Stimulated activated CD4-positive, alpha-beta T cell treated with anti-CD3 and anti-CD28 coated beads, TNF-alpha, amount 100 ng/mL, for 1 hour (primary cell): ENCODE data around the gene HEXA.

Experiments
- DNase-seq, 3 donors: peaks; one replicate each; pipeline ENCODE4 v3.0.0-alpha.2; 2020; ENCODE audit warnings: low read depth in 3 of 3, low spot score in 1 of 3

Gene HEXA

GRCh38 chr15:72377331-72377730 lies 1.5 kb upstream of the HEXA start:
- DNase-seq = no peak

GRCh38 chr15:72375501-72375845 lies 341 bp downstream of the HEXA start:
- no peak for DNase-seq

DNA sequence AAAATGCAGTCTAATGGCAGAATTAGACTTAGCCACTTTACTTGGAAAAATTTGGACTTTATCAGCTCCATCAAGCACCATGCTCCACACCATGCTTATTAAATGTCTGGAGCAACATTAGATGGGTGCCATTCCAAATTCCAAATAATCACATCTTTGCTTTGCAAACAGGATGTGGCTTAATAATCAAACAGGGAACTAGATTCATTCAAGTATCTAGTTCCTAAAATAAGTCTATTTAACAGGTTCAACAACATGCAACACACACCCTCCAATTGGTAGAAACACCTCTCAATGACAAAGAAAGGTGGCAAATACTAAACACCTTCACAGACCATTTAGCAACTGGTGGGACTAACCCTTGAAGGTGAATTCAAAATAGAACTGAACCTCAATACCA lies 3.5 kb downstream of the HEXA start:
- no peak for DNase-seq

DNA sequence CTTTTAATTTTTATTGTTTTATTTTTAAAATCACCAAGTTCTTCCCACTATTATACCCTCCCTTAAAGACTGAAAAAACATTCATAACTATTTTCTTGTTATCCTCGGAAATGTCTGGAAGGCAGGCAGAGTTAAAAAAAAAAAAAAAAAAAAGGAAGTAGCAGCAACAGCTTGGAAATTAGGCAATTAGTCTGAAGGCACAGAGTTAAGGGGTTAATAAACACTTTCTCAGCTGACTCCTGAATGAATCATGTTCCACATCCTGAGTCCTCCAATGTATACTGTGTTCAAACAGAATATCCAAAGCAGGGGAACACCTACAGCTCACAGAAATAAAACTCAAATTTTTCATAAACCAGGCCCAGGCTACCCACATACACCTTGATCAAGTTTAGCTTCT lies 5.8 kb downstream of the HEXA start:
- DNase-seq = no peak

GRCh38 chr15:72368899-72369298 lies 6.9 kb downstream of the HEXA start:
- no peak for DNase-seq

- no peak for DNase-seq
Measured at GRCh38 chr15:72368325-72368724, 7.5 kb downstream of the HEXA start.

DNA sequence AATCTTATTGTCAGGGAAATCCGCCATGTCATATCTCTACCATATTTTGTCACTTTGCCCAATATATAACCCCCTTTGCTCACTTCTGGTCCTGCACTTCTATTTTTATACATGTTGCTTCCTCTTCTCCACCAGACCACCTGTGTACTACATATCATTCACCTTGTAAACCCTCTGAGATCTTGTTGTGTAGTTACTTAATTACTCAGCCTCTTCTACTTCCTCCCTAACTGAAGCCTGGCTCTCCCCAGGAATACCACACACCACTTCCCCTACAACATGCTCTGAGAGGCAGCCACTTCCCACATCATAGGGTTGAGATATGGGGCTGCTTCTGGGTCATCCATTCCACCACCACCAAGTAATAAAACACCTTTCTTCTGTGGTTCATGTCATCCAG lies 10.0 kb downstream of the HEXA start:
- DNase-seq = no peak

DNA sequence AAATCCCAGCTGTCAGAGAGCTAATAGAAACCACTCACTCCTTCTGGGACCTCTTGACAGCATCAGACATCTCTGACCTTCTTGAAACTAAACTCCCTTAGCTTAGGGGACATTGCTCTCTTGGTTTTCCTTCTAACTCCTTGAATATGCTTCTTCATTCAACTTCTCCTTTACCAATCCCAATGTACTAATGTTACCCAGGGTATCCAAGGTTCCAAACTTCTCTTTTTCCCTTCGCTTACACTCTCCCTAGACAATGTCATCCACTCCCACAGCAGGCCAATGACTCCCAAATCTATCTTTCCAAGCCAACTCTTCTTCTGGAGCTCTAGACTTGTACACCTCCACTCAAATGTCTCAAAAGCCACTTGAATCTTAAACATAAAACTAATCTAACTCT lies 14.6 kb downstream of the HEXA start:
- DNase-seq = no peak

DNA sequence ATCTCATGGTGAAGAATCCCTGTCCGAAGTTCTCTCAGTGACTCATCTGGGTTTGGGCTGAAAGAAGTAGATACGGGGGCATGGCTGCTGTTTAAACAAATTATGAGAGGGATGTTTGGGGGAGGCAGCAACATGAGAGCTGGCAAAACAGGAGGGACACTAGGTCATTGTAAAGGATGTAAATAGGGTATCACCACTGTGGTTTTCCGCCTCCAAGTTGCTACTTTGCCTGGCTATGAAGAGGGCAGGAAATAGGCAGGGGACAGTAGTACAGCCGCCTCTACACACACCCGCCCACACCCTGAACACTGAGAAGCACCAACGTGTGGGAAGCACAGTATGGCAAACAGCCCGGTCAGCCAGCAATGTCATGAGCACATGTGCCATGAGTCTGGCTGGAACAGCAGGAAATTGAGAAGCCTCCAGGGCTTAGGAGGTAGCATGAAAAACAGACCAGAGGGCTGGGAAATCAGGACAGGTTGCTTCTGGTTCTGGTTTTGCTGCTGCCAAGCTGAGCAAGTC lies 17.1 kb downstream of the HEXA start:
- no peak for DNase-seq

GRCh38 chr15:72358121-72358520 lies 17.7 kb downstream of the HEXA start:
- no peak for DNase-seq

GRCh38 chr15:72354496-72354895 lies 21.3 kb downstream of the HEXA start:
- DNase-seq = no peak

- no peak for DNase-seq
Measured at GRCh38 chr15:72353266-72353665, 22.5 kb downstream of the HEXA start.

- no peak for DNase-seq
Measured at GRCh38 chr15:72345806-72346205, 30.0 kb downstream of the HEXA start.

DNA sequence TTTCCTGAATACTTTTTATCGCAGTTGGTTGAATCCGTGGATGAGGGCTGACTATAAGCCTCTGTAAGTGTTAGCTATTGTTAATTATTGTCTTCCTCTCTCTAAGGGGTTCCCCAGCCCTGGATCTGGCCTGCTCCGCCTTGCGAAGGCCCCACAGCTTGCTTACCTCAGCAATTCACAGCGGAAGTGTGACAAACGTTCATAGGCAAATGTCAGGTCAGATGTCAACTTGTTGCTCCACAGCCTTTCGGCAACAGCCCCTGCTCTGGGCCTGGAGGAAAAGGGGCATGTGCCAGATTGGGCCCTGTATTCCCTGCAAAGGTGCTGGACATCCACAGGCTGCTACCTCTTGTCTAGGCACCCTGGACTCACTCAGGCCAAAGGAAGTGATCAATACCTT lies 30.5 kb downstream of the HEXA start:
- DNase-seq = no peak

DNA sequence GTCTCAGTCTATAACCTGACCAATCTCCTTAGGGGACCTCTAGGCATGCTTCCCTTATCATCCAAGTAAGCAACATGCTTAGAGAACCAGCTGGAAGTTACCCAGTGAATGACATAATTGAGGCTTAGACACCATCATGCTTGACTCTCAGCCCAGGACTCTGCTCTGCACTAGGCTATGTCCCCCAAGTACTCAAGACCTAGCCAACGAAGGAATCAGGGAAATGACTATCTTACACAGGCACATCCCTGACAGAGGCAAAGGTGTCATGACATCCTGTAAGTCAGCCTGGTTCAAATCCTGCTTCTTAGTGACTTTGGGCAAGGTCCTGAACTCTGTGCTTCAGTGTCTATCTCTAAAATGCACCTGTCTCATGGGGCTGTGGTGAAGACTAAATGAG lies 31.2 kb downstream of the HEXA start:
- DNase-seq = no peak

- DNase-seq = peak in 2 of 3 donors; percentile 2 to 7
Measured at GRCh38 chr15:72342385-72342784, 33.4 kb downstream of the HEXA start.

- no peak for DNase-seq
Measured at GRCh38 chr15:72341361-72341760, 34.5 kb downstream of the HEXA start.

- DNase-seq = no peak
Measured at GRCh38 chr15:72340366-72340765, 35.4 kb downstream of the HEXA start.

GRCh38 chr15:72339777-72340177 lies 36.0 kb downstream of the HEXA start:
- DNase-seq = no peak

DNA sequence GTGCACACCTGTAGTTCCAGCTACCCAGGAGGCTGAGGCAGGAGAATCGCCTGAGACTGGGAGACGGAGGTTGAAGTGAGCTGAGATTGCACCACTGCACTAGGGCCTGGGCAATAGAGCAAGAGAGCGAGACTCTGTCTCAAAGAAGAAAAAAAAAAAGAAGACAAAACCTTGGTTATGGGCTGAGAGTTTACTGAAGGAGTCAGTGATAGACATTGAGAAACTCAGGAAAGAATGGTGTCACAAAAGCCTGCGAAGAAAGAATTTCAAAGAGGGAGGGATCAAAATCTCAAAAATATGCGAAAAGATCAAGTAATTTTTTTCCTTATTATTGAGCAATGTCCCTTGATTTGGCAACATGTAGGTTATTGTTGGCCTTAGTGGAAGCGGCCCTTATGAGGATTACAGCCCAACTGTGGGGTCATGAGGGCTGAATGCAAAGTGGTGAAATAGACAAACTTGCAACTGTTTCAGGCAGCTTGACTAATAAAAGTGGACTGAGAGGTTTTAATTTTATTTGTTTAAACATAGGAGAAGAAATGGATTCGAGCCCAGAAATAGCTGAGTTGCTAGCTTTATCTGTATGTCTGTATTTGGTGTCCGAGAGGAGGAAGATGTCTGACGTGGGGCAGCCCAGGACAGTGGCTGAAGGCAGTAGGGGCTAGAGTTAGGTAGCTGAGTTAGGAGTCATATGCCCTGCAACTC lies 37.0 kb downstream of the HEXA start:
- no peak for DNase-seq

GRCh38 chr15:72338148-72338547 lies 37.7 kb downstream of the HEXA start:
- DNase-seq = no peak

DNA sequence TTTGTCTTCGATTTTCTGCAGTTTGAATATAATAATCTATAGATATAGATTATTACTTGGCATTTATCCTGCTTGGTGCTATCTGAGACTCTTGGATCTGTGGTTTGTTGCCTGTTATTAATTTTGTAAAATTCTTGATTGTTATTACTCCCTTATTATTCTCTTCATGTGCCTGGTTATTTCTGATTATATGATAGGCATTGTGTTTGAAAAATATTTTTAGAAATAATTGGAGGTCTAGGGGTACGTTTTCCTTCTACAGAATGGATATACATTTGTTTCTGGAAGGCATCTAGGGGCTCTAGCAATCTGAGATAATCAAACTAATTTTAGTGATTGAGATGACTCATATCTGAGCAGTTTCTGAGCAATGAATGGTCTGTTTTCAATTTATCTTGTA lies 41.0 kb downstream of the HEXA start:
- no peak for DNase-seq

- no peak for DNase-seq
Measured at GRCh38 chr15:72331021-72331420, 44.8 kb downstream of the HEXA start.
